ENCODE data around the gene SLC35F5.
"Not testable (repeated sequence)": the region's sequence is repeated elsewhere in the genome, so short reads cannot be mapped to it uniquely, and the experiment has no call there.

The SLC35F5 gene

GRCh38 chr2:113755835-113756354 is 547 bp downstream of the SLC35F5 start:
- no peak for DNase-seq

- DNase-seq: no peak
These were observed 1.2 kb downstream of the SLC35F5 start for GRCh38 chr2:113755035-113755834.

GRCh38 chr2:113754160-113754559 is 2.3 kb downstream of the SLC35F5 start:
- DNase-seq: no peak

GRCh38 chr2:113750385-113750784 is 6.1 kb downstream of the SLC35F5 start:
- no peak for DNase-seq

- DNase-seq: no peak
These were observed 15.4 kb downstream of the SLC35F5 start for GRCh38 chr2:113741091-113741490.

- DNase-seq: no peak
These were observed 16.6 kb downstream of the SLC35F5 start for GRCh38 chr2:113739849-113740248.

- DNase-seq: no peak
These were observed 22.3 kb downstream of the SLC35F5 start for GRCh38 chr2:113734185-113734584.

GRCh38 chr2:113724010-113724409 is 32.4 kb downstream of the SLC35F5 start:
- DNase-seq: no peak

GRCh38 chr2:113723411-113723810 is 33.0 kb downstream of the SLC35F5 start:
- no peak for DNase-seq

GRCh38 chr2:113720167-113720566 is 36.3 kb downstream of the SLC35F5 start:
- no peak for DNase-seq

- no peak for DNase-seq
These were observed 40.2 kb downstream of the SLC35F5 start for GRCh38 chr2:113716291-113716690.

- DNase-seq: no peak
These were observed 43.5 kb downstream of the SLC35F5 start for GRCh38 chr2:113712941-113713340.

GRCh38 chr2:113711851-113712250 is 44.6 kb downstream of the SLC35F5 start:
- no peak for DNase-seq

GRCh38 chr2:113709022-113709421 is 47.4 kb downstream of the SLC35F5 start:
- no peak for DNase-seq

GRCh38 chr2:113707106-113707505 is 49.3 kb downstream of the SLC35F5 start:
- no peak for DNase-seq

- no peak for DNase-seq
These were observed 50.4 kb downstream of the SLC35F5 start for GRCh38 chr2:113705982-113706523.

GRCh38 chr2:113704300-113704993 is 52.0 kb downstream of the SLC35F5 start:
- not testable (repeated sequence) for DNase-seq

- DNase-seq: no peak
These were observed 52.8 kb downstream of the SLC35F5 start for GRCh38 chr2:113703386-113704299.

- DNase-seq: peak; percentile 43
These were observed 56.1 kb downstream of the SLC35F5 start for GRCh38 chr2:113700186-113700841.

GRCh38 chr2:113698892-113699447 is 57.5 kb downstream of the SLC35F5 start:
- no peak for DNase-seq

GRCh38 chr2:113698251-113698650 is 58.2 kb downstream of the SLC35F5 start:
- DNase-seq: not testable (repeated sequence)

GRCh38 chr2:113697516-113697915 is 58.9 kb downstream of the SLC35F5 start:
- no peak for DNase-seq
